GM13976 (cell line): Measurements from ENCODE around the gene MARCHF2.

Experiments
- DNase-seq: peaks from one replicate; pipeline ENCODE4 v3.0.0; 2012; ENCODE audit warnings: low spot score
- CTCF ChIP-seq: IDR thresholded peaks from 2 replicates; pipeline ENCODE4 v1.5.1; 2012; ENCODE audit warnings: borderline replicate concordance, mild to moderate bottlenecking; ENCODE audit not compliant: insufficient read depth; ENCODE audit errors: extremely low read depth, missing control alignments, control extremely low read depth
- in situ Hi-C: fragments of 300-500 bp; cut with MboI; formaldehyde crosslinking; loops from one replicate; pipeline ENCODE4 v1.12.0; 2022; ENCODE audit warnings: low sequenced_read_pairs, mixed read lengths, inconsistent platforms; ENCODE audit not compliant: unreplicated experiment

MARCHF2 gene

GRCh38 chr19:8452446-8453123 lies 39.5 kb downstream of the MARCHF2 start:
- no peak for TF ChIP-seq CTCF
- no peak for DNase-seq
- in situ Hi-C loops = no loop called here

GRCh38 chr19:8453616-8454015 lies 40.5 kb downstream of the MARCHF2 start:
- no peak for TF ChIP-seq CTCF
- DNase-seq = no peak
- in situ Hi-C loops = no loop called here

- in situ Hi-C loops = no loop called here
- no peak for DNase-seq
- no peak for TF ChIP-seq CTCF
Measured at GRCh38 chr19:8454218-8454617, 41.1 kb downstream of the MARCHF2 start.

- no peak for TF ChIP-seq CTCF
- in situ Hi-C loops = no loop called here
Measured at GRCh38 chr19:8455018-8455417, 41.9 kb downstream of the MARCHF2 start.

GRCh38 chr19:8456064-8456463 lies 43.0 kb downstream of the MARCHF2 start:
- no peak for DNase-seq
- in situ Hi-C loops = no loop called here
- no peak for TF ChIP-seq CTCF

More at GRCh38 chr19:8455018-8455417, 41.9 kb downstream of the MARCHF2 start:
- no peak for DNase-seq

GRCh38 chr19:8457209-8457608 lies 44.1 kb downstream of the MARCHF2 start:
- in situ Hi-C loops = no loop called here
- no peak for TF ChIP-seq CTCF
- no peak for DNase-seq
